Panc1 (cell line): Measurements from ENCODE around the gene MTLN.

Experiments
- CTCF ChIP-seq: fragments of 450-650 bp; IDR thresholded peaks from 2 replicates; pipeline ENCODE4 v1.5.1; 2017; ENCODE audit warnings: mild to moderate bottlenecking
- POLR2AphosphoS5 ChIP-seq: IDR thresholded peaks from 2 replicates; pipeline ENCODE4 v1.6.1; 2012; ENCODE audit warnings: mild to moderate bottlenecking, low read depth, low read length, moderate library complexity
- REST ChIP-seq, 2 experiments: IDR thresholded peaks; 2 replicates each; pipeline ENCODE4 v1.6.1; 2011 to 2012; ENCODE audit warnings: low read depth in 2 of 2, control low read depth in 1 of 2, low read length in 1 of 2, mild to moderate bottlenecking in 1 of 2, moderate library complexity in 1 of 2; ENCODE audit not compliant: insufficient read depth in 1 of 2
- SIN3A ChIP-seq: IDR thresholded peaks from 2 replicates; pipeline ENCODE4 v1.6.1; 2012; ENCODE audit warnings: low read depth, mild to moderate bottlenecking, low read length, moderate library complexity, borderline replicate concordance; ENCODE audit not compliant: insufficient read depth

- no peak for TF ChIP-seq CTCF
- TF ChIP-seq POLR2AphosphoS5, result peak; percentile 63; the same call in 1 of the 2 replicates
- TF ChIP-seq REST (IDR thresholded peaks at IDR 0.05; ENCODE audit: insufficient read depth in 1 of 2, low read depth in 2 of 2, low read length in 1 of 2), result no peak
- TF ChIP-seq SIN3A, result peak; percentile 79; the same call in 1 of the 2 replicates
Measured at GRCh38 chr2:110204408-110205385, 7.7 kb downstream of the MTLN start, which contains the start of gene NPHP1.
